ENCODE measurements around the gene ZNF761.

DNA sequence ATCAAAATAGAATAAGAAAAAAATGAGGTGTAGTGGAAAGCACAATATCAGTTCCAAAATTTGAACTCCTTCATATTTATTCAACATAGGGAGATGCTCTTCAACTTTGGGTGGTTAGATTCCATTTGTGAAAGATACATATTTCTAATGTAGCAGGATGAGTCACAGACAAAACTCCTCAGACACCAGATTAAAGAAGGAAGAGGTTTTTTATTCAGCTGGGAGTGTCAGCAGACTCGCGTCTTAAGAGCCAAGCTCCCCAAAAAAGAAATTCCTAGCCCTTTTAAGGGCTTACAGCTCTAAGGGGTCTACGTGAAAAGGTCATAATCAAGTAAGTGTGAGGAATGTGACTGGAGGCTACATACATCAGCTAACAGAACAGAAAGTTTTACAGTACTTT lies 43.6 kb upstream of the ZNF761 start:
- no peak for TF ChIP-seq POLR2A (IDR thresholded peaks at IDR 0.05)
- TF ChIP-seq, protein P1, sequence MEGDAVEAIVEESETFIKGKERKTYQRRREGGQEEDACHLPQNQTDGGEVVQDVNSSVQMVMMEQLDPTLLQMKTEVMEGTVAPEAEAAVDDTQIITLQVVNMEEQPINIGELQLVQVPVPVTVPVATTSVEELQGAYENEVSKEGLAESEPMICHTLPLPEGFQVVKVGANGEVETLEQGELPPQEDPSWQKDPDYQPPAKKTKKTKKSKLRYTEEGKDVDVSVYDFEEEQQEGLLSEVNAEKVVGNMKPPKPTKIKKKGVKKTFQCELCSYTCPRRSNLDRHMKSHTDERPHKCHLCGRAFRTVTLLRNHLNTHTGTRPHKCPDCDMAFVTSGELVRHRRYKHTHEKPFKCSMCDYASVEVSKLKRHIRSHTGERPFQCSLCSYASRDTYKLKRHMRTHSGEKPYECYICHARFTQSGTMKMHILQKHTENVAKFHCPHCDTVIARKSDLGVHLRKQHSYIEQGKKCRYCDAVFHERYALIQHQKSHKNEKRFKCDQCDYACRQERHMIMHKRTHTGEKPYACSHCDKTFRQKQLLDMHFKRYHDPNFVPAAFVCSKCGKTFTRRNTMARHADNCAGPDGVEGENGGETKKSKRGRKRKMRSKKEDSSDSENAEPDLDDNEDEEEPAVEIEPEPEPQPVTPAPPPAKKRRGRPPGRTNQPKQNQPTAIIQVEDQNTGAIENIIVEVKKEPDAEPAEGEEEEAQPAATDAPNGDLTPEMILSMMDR (IDR thresholded peaks at IDR 0.05) = no peak
